Nephron (organoid): Measurements from ENCODE around the gene SKIC2.

Experiments used
- H3K27ac Mint-ChIP-seq, 3 experiments: 2 replicates each; pipeline ENCODE4 v1.8.0; 2020; ENCODE audit warnings: mixed read lengths in 3 of 3, mild to moderate bottlenecking in 2 of 3, moderate library complexity in 1 of 3
- H3K27me3 Mint-ChIP-seq: 2 replicates; pipeline ENCODE4 v1.8.0; 2021; ENCODE audit warnings: low read depth, mild to moderate bottlenecking, moderate library complexity, mixed read lengths
- H3K36me3 Mint-ChIP-seq: 2 replicates; pipeline ENCODE4 v1.8.0; 2020; ENCODE audit warnings: low read depth, mixed read lengths
- H3K4me1 Mint-ChIP-seq: 2 replicates; pipeline ENCODE4 v1.8.0; 2020; ENCODE audit warnings: mixed read lengths
- H3K4me3 Mint-ChIP-seq, 3 experiments: 2 replicates each; pipeline ENCODE4 v1.8.0; 2020; ENCODE audit warnings: mild to moderate bottlenecking in 3 of 3, mixed read lengths in 3 of 3, moderate library complexity in 2 of 3
- H3K9me3 Mint-ChIP-seq: 2 replicates; pipeline ENCODE4 v1.8.0; 2020; ENCODE audit warnings: mixed read lengths
- TF ChIP-seq, protein P1 (sequence below), 3 experiments: fragments of 200-600 bp; sonication (generic); IDR thresholded peaks; one replicate each; pipeline ENCODE4 v1.5.0; 2021; ENCODE audit warnings: antibody characterized with exemption in 3 of 3; ENCODE audit not compliant: unreplicated experiment in 3 of 3

SKIC2 gene

DNA sequence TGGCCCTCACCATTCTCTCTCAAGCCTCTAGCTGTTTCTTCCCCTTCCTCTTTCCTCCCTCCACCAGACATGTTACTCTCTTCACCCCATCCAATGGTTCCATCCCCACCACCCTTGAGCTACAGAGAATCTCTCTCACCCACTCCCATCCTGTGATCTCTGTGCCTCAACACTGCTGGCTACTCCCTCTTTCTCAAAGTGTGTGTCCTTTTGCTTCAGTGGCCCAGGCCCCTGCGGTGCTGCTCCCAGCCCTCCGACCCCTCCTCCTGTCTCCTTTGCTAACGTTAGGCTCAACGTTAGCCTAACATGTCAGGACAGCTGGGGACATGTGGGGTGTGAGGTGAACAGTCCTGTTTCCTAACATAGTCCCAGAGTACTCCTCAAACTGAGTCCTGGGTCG is 6.1 kb upstream of the SKIC2 start:
- peaks cover 48% of the 10 kb centered on the region for H3K36me3 Mint-ChIP-seq
- H3K27me3 Mint-ChIP-seq: no peaks in the 10 kb centered on the region
- no peak overlapping the region for H3K4me3 Mint-ChIP-seq
- TF ChIP-seq, protein P1, sequence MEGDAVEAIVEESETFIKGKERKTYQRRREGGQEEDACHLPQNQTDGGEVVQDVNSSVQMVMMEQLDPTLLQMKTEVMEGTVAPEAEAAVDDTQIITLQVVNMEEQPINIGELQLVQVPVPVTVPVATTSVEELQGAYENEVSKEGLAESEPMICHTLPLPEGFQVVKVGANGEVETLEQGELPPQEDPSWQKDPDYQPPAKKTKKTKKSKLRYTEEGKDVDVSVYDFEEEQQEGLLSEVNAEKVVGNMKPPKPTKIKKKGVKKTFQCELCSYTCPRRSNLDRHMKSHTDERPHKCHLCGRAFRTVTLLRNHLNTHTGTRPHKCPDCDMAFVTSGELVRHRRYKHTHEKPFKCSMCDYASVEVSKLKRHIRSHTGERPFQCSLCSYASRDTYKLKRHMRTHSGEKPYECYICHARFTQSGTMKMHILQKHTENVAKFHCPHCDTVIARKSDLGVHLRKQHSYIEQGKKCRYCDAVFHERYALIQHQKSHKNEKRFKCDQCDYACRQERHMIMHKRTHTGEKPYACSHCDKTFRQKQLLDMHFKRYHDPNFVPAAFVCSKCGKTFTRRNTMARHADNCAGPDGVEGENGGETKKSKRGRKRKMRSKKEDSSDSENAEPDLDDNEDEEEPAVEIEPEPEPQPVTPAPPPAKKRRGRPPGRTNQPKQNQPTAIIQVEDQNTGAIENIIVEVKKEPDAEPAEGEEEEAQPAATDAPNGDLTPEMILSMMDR (IDR thresholded peaks at IDR 0.05; ENCODE audit: unreplicated experiment in 3 of 3): no peak
- H3K27ac Mint-ChIP-seq: no peak overlapping the region
- peaks cover 9% of the 10 kb centered on the region for H3K4me1 Mint-ChIP-seq
- no peaks in the 10 kb centered on the region for H3K9me3 Mint-ChIP-seq

DNA sequence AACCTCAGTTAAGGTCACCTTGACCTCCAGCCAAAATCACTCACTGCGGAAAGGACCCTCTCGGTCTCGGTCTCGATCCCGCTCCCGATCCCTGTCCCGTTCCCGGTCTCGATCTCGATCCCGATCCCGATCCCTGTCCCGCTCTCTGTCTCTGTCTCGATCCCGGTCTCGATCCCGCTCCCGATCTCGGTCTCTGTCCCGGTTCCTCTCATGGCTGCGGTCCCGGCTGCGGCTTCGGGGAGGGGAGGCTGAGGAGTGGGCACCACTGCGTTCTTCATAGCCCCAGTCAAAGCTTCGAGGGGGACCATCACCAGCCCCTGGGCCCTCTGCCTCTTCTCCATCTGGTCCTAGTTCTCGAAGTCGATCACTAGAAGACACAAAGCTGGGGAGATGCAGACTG is 4.5 kb upstream of the SKIC2 start:
- peak overlapping the region in 2 of 3 experiments; percentile 46 to 55 for H3K4me3 Mint-ChIP-seq
- H3K27ac Mint-ChIP-seq: no peak overlapping the region
- H3K27me3 Mint-ChIP-seq: no peaks in the 10 kb centered on the region
- H3K4me1 Mint-ChIP-seq: peaks cover 20% of the 10 kb centered on the region
- H3K9me3 Mint-ChIP-seq: no peaks in the 10 kb centered on the region
- TF ChIP-seq, protein P1 (IDR thresholded peaks at IDR 0.05; ENCODE audit: unreplicated experiment in 3 of 3): no peak
- H3K36me3 Mint-ChIP-seq: peaks cover 48% of the 10 kb centered on the region

DNA sequence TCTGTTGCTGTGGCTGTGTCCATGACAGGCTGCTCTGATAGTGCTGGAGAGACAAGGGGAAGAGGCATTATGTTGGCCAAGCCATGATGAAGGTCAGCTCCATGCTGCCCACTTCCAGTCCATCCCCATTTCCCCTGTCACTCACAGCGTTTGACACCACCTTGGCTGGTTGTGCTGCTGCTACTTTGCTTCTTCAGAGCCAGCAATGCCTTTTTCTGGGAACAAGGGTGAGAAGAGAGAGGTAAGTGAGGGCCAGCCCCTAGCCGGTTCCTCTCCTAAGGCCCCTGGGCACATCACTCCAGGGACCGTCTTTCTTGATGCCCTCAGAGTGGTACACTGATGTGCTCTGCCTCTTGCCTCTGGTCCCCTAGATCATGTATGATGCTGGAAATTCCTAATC is 2.2 kb upstream of the SKIC2 start:
- Mint-ChIP-seq H3K9me3 (no peaks in the 10 kb centered on the region), H3K36me3 (peaks cover 47% of the 10 kb centered on the region), H3K27me3 (no peaks in the 10 kb centered on the region), H3K4me3 (peak overlapping the region; percentile 99 to 100 (median 99)), H3K4me1 (peaks cover 20% of the 10 kb centered on the region), H3K27ac (no peak overlapping the region)
- TF ChIP-seq, protein P1 (IDR thresholded peaks at IDR 0.05; ENCODE audit: unreplicated experiment in 3 of 3): no peak

DNA sequence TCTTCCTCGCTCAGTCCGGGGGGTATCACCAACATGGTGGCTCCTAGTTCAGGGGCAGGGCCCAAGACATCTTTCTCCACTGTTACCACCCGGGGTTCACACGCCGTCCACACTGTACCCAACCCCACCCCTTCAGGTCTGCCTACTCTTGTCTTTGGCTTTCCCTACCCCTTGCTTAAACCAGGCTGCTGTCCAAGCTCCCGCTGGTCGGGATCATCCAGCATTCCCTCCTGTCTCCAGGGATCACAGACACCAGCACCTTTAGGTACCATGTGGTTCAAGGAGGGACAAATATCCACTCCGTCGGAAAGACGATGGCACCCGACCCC is 599 bp upstream of the SKIC2 start:
- Mint-ChIP-seq H3K27ac (peak overlapping the region; percentile 80 to 90 (median 86)), H3K4me3 (peak overlapping the region; percentile 99 to 100 (median 99)), H3K4me1 (peaks cover 20% of the 10 kb centered on the region), H3K36me3 (peaks cover 49% of the 10 kb centered on the region), H3K9me3 (no peaks in the 10 kb centered on the region), H3K27me3 (no peaks in the 10 kb centered on the region)
- TF ChIP-seq, protein P1 (IDR thresholded peaks at IDR 0.05; ENCODE audit: unreplicated experiment in 3 of 3): no peak

DNA sequence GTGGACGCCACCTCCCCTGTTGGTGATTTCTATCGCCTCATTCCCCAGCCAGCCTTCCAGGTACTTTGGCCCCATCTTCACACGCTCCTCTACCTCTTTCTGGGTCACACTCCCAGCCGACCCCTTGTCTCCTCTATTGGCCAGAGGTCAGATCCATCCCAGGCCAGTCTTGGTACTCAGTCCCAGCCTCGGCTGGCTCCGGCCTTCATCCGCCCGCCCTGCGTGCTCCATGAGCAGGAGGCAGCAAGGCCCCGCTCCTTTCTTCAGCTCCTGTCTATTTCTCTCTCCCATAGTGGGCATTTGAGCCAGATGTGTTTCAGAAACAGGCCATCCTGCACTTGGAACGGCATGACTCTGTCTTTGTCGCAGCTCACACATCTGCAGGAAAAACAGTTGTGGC is 2.6 kb downstream of the SKIC2 start:
- Mint-ChIP-seq H3K36me3 (peaks cover 35% of the 10 kb centered on the region), H3K27me3 (no peaks in the 10 kb centered on the region), H3K9me3 (no peaks in the 10 kb centered on the region), H3K4me3 (peak overlapping the region; percentile 61 to 100 (median 99)), H3K27ac (no peak overlapping the region), H3K4me1 (peaks cover 20% of the 10 kb centered on the region)
- TF ChIP-seq, protein P1 (IDR thresholded peaks at IDR 0.05; ENCODE audit: unreplicated experiment in 3 of 3): no peak

DNA sequence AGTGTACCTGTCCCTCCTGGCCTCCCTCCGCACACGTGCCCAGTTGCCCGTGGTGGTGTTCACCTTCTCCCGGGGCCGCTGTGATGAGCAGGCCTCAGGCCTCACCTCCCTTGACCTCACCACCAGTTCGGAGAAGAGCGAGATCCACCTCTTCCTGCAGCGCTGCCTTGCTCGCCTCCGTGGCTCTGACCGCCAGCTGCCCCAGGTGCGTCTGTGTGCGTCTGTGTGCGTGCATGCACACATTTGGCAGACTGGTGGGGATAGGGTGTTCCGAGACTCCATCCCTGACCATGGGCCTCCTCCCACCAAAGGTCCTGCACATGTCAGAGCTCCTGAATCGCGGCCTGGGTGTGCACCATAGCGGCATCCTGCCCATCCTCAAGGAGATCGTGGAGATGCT is 4.9 kb downstream of the SKIC2 start:
- TF ChIP-seq, protein P1 (IDR thresholded peaks at IDR 0.05; ENCODE audit: unreplicated experiment in 3 of 3): no peak
- Mint-ChIP-seq H3K27me3 (no peaks in the 10 kb centered on the region), H3K9me3 (no peaks in the 10 kb centered on the region), H3K4me3 (peak overlapping the region in 1 of 3 experiments; percentile 13), H3K4me1 (peaks cover 4% of the 10 kb centered on the region), H3K27ac (no peak overlapping the region), H3K36me3 (peaks cover 43% of the 10 kb centered on the region)
